ENCODE results near the gene RUNDC3A.

DNA sequence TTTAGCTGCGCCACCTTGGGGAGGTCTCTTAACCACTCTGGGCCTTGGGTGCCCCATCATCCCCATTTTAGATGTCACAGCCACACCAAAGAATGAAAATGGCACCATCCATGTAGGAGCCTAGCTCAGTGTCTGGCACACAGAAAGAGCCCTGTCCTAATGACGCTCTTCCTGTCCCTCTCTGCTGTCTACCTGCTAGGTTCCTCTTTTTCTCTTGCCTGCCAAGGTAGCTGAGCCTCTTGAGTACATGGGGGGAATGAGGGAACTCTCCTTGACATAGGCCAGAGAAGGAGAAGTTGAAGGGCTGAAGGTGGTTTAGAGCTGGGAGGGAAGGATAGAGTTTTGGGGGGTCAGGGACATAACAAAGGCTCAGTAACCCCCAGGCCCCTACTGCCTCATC is 1.8 kb downstream of the RUNDC3A start:
- TF ChIP-seq, protein P1, sequence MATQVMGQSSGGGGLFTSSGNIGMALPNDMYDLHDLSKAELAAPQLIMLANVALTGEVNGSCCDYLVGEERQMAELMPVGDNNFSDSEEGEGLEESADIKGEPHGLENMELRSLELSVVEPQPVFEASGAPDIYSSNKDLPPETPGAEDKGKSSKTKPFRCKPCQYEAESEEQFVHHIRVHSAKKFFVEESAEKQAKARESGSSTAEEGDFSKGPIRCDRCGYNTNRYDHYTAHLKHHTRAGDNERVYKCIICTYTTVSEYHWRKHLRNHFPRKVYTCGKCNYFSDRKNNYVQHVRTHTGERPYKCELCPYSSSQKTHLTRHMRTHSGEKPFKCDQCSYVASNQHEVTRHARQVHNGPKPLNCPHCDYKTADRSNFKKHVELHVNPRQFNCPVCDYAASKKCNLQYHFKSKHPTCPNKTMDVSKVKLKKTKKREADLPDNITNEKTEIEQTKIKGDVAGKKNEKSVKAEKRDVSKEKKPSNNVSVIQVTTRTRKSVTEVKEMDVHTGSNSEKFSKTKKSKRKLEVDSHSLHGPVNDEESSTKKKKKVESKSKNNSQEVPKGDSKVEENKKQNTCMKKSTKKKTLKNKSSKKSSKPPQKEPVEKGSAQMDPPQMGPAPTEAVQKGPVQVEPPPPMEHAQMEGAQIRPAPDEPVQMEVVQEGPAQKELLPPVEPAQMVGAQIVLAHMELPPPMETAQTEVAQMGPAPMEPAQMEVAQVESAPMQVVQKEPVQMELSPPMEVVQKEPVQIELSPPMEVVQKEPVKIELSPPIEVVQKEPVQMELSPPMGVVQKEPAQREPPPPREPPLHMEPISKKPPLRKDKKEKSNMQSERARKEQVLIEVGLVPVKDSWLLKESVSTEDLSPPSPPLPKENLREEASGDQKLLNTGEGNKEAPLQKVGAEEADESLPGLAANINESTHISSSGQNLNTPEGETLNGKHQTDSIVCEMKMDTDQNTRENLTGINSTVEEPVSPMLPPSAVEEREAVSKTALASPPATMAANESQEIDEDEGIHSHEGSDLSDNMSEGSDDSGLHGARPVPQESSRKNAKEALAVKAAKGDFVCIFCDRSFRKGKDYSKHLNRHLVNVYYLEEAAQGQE (IDR thresholded peaks at IDR 0.05; ENCODE audit: low read depth), result no peak
- TF ChIP-seq, protein P2, sequence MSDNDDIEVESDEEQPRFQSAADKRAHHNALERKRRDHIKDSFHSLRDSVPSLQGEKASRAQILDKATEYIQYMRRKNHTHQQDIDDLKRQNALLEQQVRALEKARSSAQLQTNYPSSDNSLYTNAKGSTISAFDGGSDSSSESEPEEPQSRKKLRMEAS (IDR thresholded peaks at IDR 0.05), result no peak
- TF ChIP-seq TCF12 (IDR thresholded peaks at IDR 0.05; ENCODE audit: low read depth) (no peak), TAF1 (IDR thresholded peaks at IDR 0.05; ENCODE audit: low read depth) (no peak), YY1 (IDR thresholded peaks at IDR 0.05; ENCODE audit: low read depth) (no peak), EP300 (IDR thresholded peaks at IDR 0.05; ENCODE audit: borderline replicate concordance) (no peak), CREB1 (IDR thresholded peaks at IDR 0.05; ENCODE audit: low read depth) (no peak), CEBPB (IDR thresholded peaks at IDR 0.05) (no peak), ZBTB7A (IDR thresholded peaks at IDR 0.05; ENCODE audit: low read depth) (no peak)

Measured in Ishikawa (cell line).